Upper lobe of right lung (tissue), 1 donor: ENCODE data around the gene CDK5RAP2. TPM values are rescaled to one million over a fixed set of nuclear protein-coding genes. Genes with fewer than 3 reads are reported as not detected.

ENCODE experiments used
- ATAC-seq: fragments of 200-7000 bp; cut with Tn5 transposase; one replicate; pipeline ENCODE4 v1.9.1; 2020; ENCODE audit warnings: mild to moderate bottlenecking, moderate library complexity
- DNase-seq: peaks from one replicate; pipeline ENCODE4 v3.0.0-alpha.2; 2020
- H3K27ac ChIP-seq: fragments of 200-600 bp; one replicate; pipeline ENCODE4 v1.8.0; 2022
- H3K27me3 ChIP-seq: fragments of 200-600 bp; one replicate; pipeline ENCODE4 v1.8.0; 2022; ENCODE audit warnings: mild to moderate bottlenecking
- H3K36me3 ChIP-seq: fragments of 200-600 bp; one replicate; pipeline ENCODE4 v1.8.0; 2022
- H3K4me1 ChIP-seq: fragments of 200-600 bp; one replicate; pipeline ENCODE4 v1.8.0; 2022
- H3K4me3 ChIP-seq: fragments of 200-600 bp; one replicate; pipeline ENCODE4 v1.8.0; 2022; ENCODE audit warnings: mild to moderate bottlenecking
- H3K9me3 ChIP-seq: fragments of 200-600 bp; one replicate; pipeline ENCODE4 v1.8.0; 2022
- intact Hi-C: fragments of 100-400 bp; cut with DNase I; formaldehyde crosslinking; loops from one replicate; pipeline ENCODE4 v1.11.0; 2022
- total RNA-seq: library from RNA; stranded (reverse); fragmentation: NEBNext Ultra II Directional; extraction: Animal tissue kit (Norgen Biotek cat#: 25700); gene quantifications from one replicate; pipeline ENCODE4 v1.2.1, GENCODE V29; 2021
- TF ChIP-seq, protein P1 (sequence below): fragments of 200-600 bp; IDR thresholded peaks from one replicate; pipeline ENCODE4 v1.8.0; 2022; ENCODE audit warnings: antibody characterized with exemption
- donor health status: DM: no; HTN: yes; CAD: no; lungs with severe emphysema.

Gene CDK5RAP2
- total RNA-seq, 1 donor from 2014 or later: 54.2 TPM

DNA sequence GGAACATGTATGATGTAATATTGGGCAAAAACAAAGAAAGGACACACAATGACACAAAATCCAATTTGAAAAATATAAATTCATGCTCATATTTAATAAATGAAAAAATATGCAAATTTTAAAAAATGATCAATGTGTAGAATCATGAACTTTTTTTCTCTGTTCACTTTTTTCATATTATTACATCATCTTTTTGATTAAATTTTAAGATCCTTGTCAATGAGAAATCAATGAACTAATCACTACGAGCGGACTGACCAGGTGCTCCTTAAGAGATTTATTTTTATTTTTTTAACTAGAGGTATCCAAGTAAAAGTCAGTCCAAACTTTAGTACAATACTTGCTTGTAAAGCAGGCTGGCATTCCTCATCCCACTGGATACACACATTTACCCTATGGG is 174.1 kb downstream of the CDK5RAP2 start:
- Histone ChIP-seq H3K9me3 (no peaks in the 10 kb centered on the region), H3K4me1 (no peaks in the 10 kb centered on the region), H3K36me3 (peaks cover 94% of the 10 kb centered on the region), H3K27me3 (no peaks in the 10 kb centered on the region), H3K27ac (no peak overlapping the region), H3K4me3 (no peak overlapping the region)
- no peak for ATAC-seq
- intact Hi-C loops: no loop called here
- no peak for DNase-seq
- TF ChIP-seq, protein P1, sequence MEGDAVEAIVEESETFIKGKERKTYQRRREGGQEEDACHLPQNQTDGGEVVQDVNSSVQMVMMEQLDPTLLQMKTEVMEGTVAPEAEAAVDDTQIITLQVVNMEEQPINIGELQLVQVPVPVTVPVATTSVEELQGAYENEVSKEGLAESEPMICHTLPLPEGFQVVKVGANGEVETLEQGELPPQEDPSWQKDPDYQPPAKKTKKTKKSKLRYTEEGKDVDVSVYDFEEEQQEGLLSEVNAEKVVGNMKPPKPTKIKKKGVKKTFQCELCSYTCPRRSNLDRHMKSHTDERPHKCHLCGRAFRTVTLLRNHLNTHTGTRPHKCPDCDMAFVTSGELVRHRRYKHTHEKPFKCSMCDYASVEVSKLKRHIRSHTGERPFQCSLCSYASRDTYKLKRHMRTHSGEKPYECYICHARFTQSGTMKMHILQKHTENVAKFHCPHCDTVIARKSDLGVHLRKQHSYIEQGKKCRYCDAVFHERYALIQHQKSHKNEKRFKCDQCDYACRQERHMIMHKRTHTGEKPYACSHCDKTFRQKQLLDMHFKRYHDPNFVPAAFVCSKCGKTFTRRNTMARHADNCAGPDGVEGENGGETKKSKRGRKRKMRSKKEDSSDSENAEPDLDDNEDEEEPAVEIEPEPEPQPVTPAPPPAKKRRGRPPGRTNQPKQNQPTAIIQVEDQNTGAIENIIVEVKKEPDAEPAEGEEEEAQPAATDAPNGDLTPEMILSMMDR: no peak

DNA sequence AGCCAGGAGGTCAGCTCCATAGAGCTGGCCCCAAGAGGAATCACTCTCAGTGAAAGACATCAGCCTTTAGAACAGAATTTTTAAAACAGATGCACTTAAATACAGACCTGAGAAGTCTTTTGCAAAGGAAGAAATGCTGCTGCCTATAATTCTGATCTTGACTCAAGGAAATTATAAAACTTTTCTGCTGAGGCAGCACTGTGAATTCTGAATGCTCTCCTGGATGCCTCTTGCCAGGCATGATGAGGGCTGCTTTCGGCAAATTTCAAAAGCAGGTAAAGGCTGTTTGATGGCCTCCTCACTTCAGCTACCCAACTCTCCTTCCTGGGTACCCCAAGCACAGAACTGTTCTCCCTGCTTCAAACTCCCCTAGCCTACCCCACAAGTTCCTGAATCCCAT is 174.8 kb downstream of the CDK5RAP2 start:
- TF ChIP-seq, protein P1: no peak
- no peaks in the 10 kb centered on the region for H3K9me3 ChIP-seq
- no peak overlapping the region for H3K4me3 ChIP-seq
- H3K36me3 ChIP-seq: peaks cover 97% of the 10 kb centered on the region
- ATAC-seq: no peak
- no peak overlapping the region for H3K27ac ChIP-seq
- H3K27me3 ChIP-seq: no peaks in the 10 kb centered on the region
- DNase-seq: no peak
- no peaks in the 10 kb centered on the region for H3K4me1 ChIP-seq
- intact Hi-C loops: no loop called here

DNA sequence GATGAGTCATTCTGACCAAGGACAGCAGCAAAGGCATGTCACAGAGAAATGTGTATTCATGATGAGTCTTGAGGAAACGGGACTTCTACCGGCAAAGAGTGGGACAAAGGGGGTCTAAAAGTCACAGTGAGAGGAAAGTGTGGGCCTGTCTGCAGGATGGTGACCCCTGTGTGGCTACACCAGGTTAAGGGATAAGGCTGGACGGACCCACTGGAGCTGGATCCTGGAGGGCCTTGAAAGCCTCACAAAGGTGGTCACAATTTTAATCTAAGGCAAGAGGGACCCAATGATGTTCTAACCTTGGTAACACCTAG is 176.5 kb downstream of the CDK5RAP2 start:
- H3K27ac ChIP-seq: no peak overlapping the region
- no peaks in the 10 kb centered on the region for H3K9me3 ChIP-seq
- peaks cover 98% of the 10 kb centered on the region for H3K36me3 ChIP-seq
- no peaks in the 10 kb centered on the region for H3K4me1 ChIP-seq
- H3K4me3 ChIP-seq: no peak overlapping the region
- TF ChIP-seq, protein P1: no peak
- intact Hi-C loops: no loop called here
- H3K27me3 ChIP-seq: no peaks in the 10 kb centered on the region
- ATAC-seq (no peak), DNase-seq (no peak)

DNA sequence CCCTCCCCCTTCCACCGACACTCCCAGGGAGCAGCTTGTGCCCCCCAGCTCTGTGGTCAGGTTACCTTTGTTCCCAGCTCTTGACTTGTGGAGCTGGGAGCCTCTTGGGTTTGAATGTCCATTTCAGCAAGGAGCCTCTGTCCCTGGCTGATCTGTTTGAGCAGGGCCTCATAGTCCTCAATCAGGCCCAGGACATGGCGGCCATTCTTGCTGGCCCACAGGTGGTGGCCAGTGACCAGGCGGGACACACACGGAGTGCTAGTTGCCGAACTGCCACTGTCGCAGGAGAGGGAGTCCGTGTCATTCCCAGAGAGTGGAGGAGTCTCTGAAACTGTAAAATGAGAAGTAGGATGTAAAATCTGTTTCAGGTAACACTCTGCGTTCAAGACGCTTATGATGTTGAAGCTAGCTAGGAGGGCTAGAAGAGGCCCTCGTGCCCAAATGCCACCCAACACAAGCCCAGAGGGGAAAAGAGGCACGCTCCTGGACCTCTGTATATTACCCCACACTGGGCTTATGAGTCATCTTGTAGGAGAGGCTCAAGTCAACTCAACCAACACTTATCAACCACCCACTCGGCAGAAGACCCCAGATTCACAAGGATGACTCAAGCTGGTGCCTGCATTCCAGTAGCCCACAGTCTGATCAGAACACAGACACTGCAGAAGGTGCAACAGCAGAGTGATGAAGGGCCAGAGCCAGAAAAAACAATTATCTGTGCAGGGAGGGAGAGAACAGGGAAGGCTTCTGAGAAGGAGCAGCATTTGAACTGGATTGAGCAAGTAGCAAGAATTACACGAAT is 177.0 kb downstream of the CDK5RAP2 start:
- Histone ChIP-seq H3K27ac (peak overlapping the region; percentile 17), H3K4me1 (no peaks in the 10 kb centered on the region), H3K27me3 (no peaks in the 10 kb centered on the region), H3K4me3 (no peak overlapping the region), H3K9me3 (no peaks in the 10 kb centered on the region), H3K36me3 (peaks cover 98% of the 10 kb centered on the region)
- TF ChIP-seq, protein P1: no peak
- intact Hi-C loops: no loop called here
- DNase-seq (no peak), ATAC-seq (peak; percentile 80)

DNA sequence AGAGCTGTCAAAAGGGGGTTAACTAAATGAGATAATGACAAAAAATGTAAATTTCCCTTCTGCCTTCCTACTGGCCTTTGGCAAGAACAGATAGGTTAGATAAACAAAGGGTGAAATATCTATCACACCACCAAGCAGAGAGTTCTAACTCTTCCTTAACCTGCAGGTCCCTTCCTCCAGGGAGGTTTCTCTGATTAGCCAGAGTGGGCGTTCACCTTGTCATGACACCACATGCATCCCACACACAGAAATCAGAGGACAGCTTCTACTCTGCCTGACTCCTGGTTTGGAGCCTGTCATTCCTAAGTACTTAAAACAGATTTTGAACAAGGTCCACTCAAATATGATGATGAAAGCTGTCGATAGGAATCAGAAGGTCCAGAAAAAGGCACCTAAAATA is 180.0 kb downstream of the CDK5RAP2 start:
- Histone ChIP-seq H3K4me3 (no peak overlapping the region), H3K27me3 (no peaks in the 10 kb centered on the region), H3K36me3 (peaks cover 97% of the 10 kb centered on the region), H3K27ac (no peak overlapping the region), H3K4me1 (no peaks in the 10 kb centered on the region), H3K9me3 (no peaks in the 10 kb centered on the region)
- no peak for ATAC-seq
- DNase-seq: no peak
- intact Hi-C loops: no loop called here
- TF ChIP-seq, protein P1: no peak

DNA sequence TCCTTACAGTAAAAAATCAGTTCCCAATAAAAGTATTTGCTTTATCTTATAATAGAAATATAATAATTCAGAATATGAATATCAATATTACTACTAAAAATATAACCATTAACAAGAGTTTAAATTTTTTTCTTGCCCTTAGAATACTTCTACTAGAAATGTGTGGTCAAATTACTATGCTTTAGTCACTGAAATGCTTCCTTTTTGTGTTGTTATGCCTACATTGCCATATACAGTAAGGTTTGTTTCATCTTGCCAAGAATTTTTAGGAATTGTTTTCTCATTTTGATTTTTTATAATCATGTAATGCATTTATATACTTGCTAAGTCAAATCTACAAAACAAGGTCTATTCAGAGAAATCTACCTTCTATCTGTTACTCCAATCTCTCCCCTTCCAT is 181.7 kb downstream of the CDK5RAP2 start:
- ATAC-seq (no peak), DNase-seq (no peak)
- intact Hi-C loops: no loop called here
- no peaks in the 10 kb centered on the region for H3K9me3 ChIP-seq
- H3K4me1 ChIP-seq: peaks cover 5% of the 10 kb centered on the region
- no peak overlapping the region for H3K4me3 ChIP-seq
- no peaks in the 10 kb centered on the region for H3K27me3 ChIP-seq
- no peak overlapping the region for H3K27ac ChIP-seq
- peaks cover 97% of the 10 kb centered on the region for H3K36me3 ChIP-seq
- TF ChIP-seq, protein P1: no peak
